A673 (cell line): ENCODE results near the gene RECK. TPM values are rescaled to one million over a fixed set of nuclear protein-coding genes. Genes with fewer than 3 reads are reported as not detected.
"Not testable (repeated sequence)": the region's sequence is repeated elsewhere in the genome, so short reads cannot be mapped to it uniquely, and the experiment has no call there.

Experiments
- BruUV-seq: library from RNA; stranded (reverse); fragments of 400-500 nt; replicated peaks from 2 replicates; lab custom pipeline; 2021; lab: Mats Ljungman, UMichigan
- CTCF ChIA-PET: fragments of 300-600 bp; sonication (Branson Sonifier 250); formaldehyde crosslinking; loops from one replicate; lab custom pipeline; 2022; ENCODE audit warnings: antibody characterized with exemption; lab: Charles Lee
- POLR2A ChIA-PET: fragments of 300-600 bp; sonication (Branson Sonifier 250); formaldehyde crosslinking; loops from one replicate; lab custom pipeline; 2022; ENCODE audit warnings: antibody characterized with exemption; ENCODE audit not compliant: low non-redundant PET; lab: Charles Lee
- DNase-seq: peaks from one replicate; pipeline ENCODE4 v3.0.0-alpha.2; 2015; ENCODE audit warnings: low spot score
- H3K27ac ChIP-seq: fragments of 200-600 bp; sonication (generic); 2 replicates; pipeline ENCODE4 v1.5.1; 2016; ENCODE audit warnings: mixed run types, low read depth, mild to moderate bottlenecking, mixed read lengths, antibody characterized with exemption, low read length; ENCODE audit not compliant: poor library complexity, severe bottlenecking
- H3K27me3 ChIP-seq: fragments of 200-600 bp; sonication (generic); replicated peaks from 2 replicates; pipeline ENCODE4 v1.6.1; 2017; ENCODE audit warnings: mixed run types, low read depth, mild to moderate bottlenecking, mixed read lengths, antibody characterized with exemption, low read length; ENCODE audit not compliant: insufficient read depth, poor library complexity
- H3K36me3 ChIP-seq: fragments of 200-600 bp; sonication (generic); 2 replicates; pipeline ENCODE4 v1.6.1; 2016; ENCODE audit warnings: mixed run types, mild to moderate bottlenecking, mixed read lengths, antibody characterized with exemption, low read length; ENCODE audit not compliant: insufficient read depth, poor library complexity, severe bottlenecking
- H3K4me1 ChIP-seq: fragments of 200-600 bp; sonication (generic); 2 replicates; pipeline ENCODE4 v1.6.1; 2017; ENCODE audit warnings: mixed run types, mild to moderate bottlenecking, mixed read lengths, antibody characterized with exemption, low read length; ENCODE audit not compliant: insufficient read depth, poor library complexity, severe bottlenecking
- H3K4me3 ChIP-seq: fragments of 200-600 bp; sonication (generic); 2 replicates; pipeline ENCODE4 v1.5.1; 2016; ENCODE audit warnings: low read depth, mixed run types, mild to moderate bottlenecking, mixed read lengths, low read length; ENCODE audit not compliant: poor library complexity, severe bottlenecking
- H3K9me3 ChIP-seq: fragments of 200-600 bp; sonication (generic); 2 replicates; pipeline ENCODE4 v1.6.1; 2016; ENCODE audit warnings: mixed run types, low read depth, mild to moderate bottlenecking, mixed read lengths, antibody characterized with exemption, low read length; ENCODE audit not compliant: poor library complexity, severe bottlenecking
- EZH2 ChIP-seq: fragments of 200-600 bp; sonication (generic); IDR thresholded peaks from 2 replicates; pipeline ENCODE4 v1.6.1; 2017; ENCODE audit warnings: borderline replicate concordance, low read depth, mild to moderate bottlenecking, mixed read lengths, antibody characterized with exemption, low read length; ENCODE audit not compliant: poor library complexity, severe bottlenecking
- intact Hi-C: fragments of 100-400 bp; cut with micrococcal nuclease; formaldehyde crosslinking; loops from one replicate; pipeline ENCODE4 v1.10.0; 2022; ENCODE audit not compliant: unreplicated experiment
- total RNA-seq: library from RNA; stranded (reverse); gene quantifications from 2 replicates; pipeline ENCODE4 v1.2.3, GENCODE V29; 2021
- TF ChIP-seq, protein P1 (sequence below): fragments of 300-800, 200-600 bp; sonication (generic); conservative IDR thresholded peaks from 2 replicates; pipeline ENCODE4 v1.5.1; 2017; ENCODE audit warnings: low read depth, mild to moderate bottlenecking, antibody characterized with exemption, low read length, moderate library complexity, mixed read lengths

Gene RECK
- total RNA-seq, 1 experiment from 2014 or later: 9.1 TPM

DNA sequence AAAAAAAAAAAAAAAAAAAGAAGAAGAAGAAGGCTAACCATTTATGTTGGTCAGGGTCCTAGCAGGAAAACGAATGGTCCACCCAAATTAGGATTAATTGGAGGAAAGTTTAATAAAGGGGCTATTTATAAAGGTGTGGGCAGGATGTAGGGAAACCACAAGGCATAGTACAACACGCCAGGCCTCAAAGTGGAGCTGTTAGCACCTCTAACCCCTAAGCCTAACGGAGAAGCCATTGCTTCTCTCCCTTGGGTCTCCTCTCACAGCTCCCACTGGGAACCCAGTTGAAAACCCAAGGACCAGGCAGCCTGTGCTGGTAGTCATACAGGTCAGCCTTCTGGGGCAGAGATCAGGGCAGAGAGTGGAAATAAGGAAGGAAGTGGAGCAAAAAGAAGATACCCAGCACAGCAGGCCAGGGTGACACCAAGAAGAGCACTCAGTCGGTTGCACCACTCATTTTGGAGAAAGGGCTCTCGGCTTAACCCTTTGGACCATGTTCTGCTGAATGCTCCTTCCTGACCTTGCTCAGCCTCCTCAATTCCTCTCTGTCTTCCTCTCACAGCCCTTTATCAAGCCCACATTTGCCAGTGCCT lies 91.0 kb downstream of the RECK start:
- TF ChIP-seq, protein P1, sequence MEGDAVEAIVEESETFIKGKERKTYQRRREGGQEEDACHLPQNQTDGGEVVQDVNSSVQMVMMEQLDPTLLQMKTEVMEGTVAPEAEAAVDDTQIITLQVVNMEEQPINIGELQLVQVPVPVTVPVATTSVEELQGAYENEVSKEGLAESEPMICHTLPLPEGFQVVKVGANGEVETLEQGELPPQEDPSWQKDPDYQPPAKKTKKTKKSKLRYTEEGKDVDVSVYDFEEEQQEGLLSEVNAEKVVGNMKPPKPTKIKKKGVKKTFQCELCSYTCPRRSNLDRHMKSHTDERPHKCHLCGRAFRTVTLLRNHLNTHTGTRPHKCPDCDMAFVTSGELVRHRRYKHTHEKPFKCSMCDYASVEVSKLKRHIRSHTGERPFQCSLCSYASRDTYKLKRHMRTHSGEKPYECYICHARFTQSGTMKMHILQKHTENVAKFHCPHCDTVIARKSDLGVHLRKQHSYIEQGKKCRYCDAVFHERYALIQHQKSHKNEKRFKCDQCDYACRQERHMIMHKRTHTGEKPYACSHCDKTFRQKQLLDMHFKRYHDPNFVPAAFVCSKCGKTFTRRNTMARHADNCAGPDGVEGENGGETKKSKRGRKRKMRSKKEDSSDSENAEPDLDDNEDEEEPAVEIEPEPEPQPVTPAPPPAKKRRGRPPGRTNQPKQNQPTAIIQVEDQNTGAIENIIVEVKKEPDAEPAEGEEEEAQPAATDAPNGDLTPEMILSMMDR: no peak
- no peak for TF ChIP-seq EZH2
- Histone ChIP-seq H3K27ac (no peak overlapping the region), H3K4me1 (no peaks in the 10 kb centered on the region), H3K9me3 (no peaks in the 10 kb centered on the region), H3K4me3 (no peak overlapping the region), H3K36me3 (no peaks in the 10 kb centered on the region), H3K27me3 (no peaks in the 10 kb centered on the region)
- intact Hi-C loops: no loop called here
- no TSS peak for BruUV-seq
- POLR2A ChIA-PET: no interaction called here
- no peak for DNase-seq
- CTCF ChIA-PET: interaction anchor here (0.7 kb wide), 1 partner anchor 25 kb away, joined by 5 read pairs; no protein-coding TSS in a partner anchor

DNA sequence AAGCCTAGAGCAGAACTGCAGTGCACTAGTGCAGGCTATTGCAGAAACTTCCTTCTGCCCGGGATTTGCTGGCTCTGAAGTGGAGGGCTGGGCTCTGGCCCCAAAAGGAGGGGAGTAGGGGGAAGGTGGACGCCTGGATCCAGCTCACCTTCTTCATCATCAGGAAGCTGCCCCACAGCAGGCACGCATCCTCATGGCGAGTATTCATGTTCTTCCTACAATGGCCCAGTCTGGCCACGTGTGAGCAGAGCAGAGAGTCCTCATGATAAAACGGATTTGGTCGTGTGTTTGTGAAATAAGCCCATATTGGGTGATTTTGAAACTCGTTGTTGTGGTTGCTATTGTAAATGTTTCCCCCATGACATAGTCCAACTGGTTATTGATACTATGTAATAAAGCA lies 91.6 kb downstream of the RECK start:
- Histone ChIP-seq H3K4me3 (no peak overlapping the region), H3K27me3 (no peaks in the 10 kb centered on the region), H3K36me3 (no peaks in the 10 kb centered on the region), H3K27ac (no peak overlapping the region), H3K4me1 (no peaks in the 10 kb centered on the region), H3K9me3 (no peaks in the 10 kb centered on the region)
- intact Hi-C loops: no loop called here
- ChIA-PET CTCF (no interaction called here), POLR2A (no interaction called here)
- no peak for DNase-seq
- TF ChIP-seq, protein P1: no peak
- TF ChIP-seq EZH2: no peak
- no TSS peak for BruUV-seq

DNA sequence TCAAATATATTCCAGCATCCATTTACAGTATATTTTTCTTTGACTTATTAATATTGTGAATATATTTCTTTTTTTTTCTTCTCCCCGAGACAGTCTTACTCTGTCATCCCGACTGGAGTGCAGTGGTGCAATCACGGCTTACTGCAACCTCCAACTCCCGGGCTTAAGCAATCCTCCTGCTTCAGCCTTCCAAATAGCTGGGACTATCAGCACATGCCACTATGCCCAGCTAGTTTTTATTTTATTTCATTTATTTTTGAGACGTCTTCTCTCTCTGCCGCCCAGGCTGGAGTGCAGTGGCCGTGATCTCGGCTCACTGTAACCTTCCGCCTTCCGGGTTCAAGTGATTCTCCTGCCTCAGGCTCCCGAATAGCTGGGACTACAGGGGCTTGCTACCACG lies 92.4 kb downstream of the RECK start:
- intact Hi-C loops: no loop called here
- CTCF ChIA-PET: no interaction called here
- H3K9me3 ChIP-seq: no peaks in the 10 kb centered on the region
- BruUV-seq: no TSS peak
- DNase-seq: no peak
- POLR2A ChIA-PET: no interaction called here
- no peak overlapping the region for H3K27ac ChIP-seq
- no peaks in the 10 kb centered on the region for H3K4me1 ChIP-seq
- H3K36me3 ChIP-seq: no peaks in the 10 kb centered on the region
- no peak overlapping the region for H3K4me3 ChIP-seq
- H3K27me3 ChIP-seq: no peaks in the 10 kb centered on the region
- no peak for TF ChIP-seq EZH2
- TF ChIP-seq, protein P1: no peak

DNA sequence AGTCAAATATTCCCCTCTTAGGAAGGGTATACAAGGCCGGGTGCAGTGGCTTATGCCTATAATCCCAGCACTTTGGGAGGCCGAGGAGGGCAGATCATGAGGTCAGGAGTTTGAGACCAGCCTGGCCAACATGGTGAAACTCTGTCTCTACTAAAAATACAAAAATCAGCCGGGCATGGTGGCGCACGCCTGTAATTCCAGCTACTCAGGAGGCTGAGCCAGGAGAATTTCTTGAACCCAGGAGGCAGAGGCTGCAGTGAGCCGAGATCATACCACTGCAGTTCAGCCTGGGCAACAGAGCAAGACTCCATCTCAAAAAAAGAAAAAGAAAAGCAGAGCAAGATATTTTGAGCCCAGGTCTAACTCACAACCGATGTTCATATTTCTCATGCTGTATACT lies 95.0 kb downstream of the RECK start:
- H3K4me3 ChIP-seq, H3K4me1 ChIP-seq, CTCF ChIA-PET, H3K27ac ChIP-seq, H3K36me3 ChIP-seq, H3K9me3 ChIP-seq, DNase-seq, H3K27me3 ChIP-seq, BruUV-seq, intact Hi-C loops, POLR2A ChIA-PET: not testable (repeated sequence)
